Glomerular visceral epithelial cell (primary cell): ENCODE data around the gene SSTR5.

Experiments used
- DNase-seq: peaks from one replicate; pipeline ENCODE4 v3.0.0-alpha.2; 2016; ENCODE audit errors: extremely low spot score

SSTR5 gene

GRCh38 chr16:1102921-1103635 lies 30.5 kb downstream of the SSTR5 start:
- DNase-seq, result peak; percentile 45

- DNase-seq, result no peak
These were observed 31.1 kb downstream of the SSTR5 start for GRCh38 chr16:1103636-1103980.

GRCh38 chr16:1105888-1106620 lies 33.5 kb downstream of the SSTR5 start:
- DNase-seq, result peak; percentile 50

- no peak for DNase-seq
These were observed 34.1 kb downstream of the SSTR5 start for GRCh38 chr16:1106659-1107058.

- no peak for DNase-seq
These were observed 34.6 kb downstream of the SSTR5 start for GRCh38 chr16:1107141-1107540.

GRCh38 chr16:1107731-1108130 lies 35.2 kb downstream of the SSTR5 start:
- no peak for DNase-seq

- no peak for DNase-seq
These were observed 36.0 kb downstream of the SSTR5 start for GRCh38 chr16:1108299-1109252.

GRCh38 chr16:1109648-1110047 lies 37.1 kb downstream of the SSTR5 start:
- DNase-seq, result no peak

GRCh38 chr16:1112506-1113184 lies 40.1 kb downstream of the SSTR5 start:
- no peak for DNase-seq

GRCh38 chr16:1113489-1113888 lies 40.9 kb downstream of the SSTR5 start:
- no peak for DNase-seq

GRCh38 chr16:1113889-1114526 lies 41.5 kb downstream of the SSTR5 start:
- DNase-seq, result no peak

GRCh38 chr16:1116693-1117077 lies 44.1 kb downstream of the SSTR5 start:
- no peak for DNase-seq

- no peak for DNase-seq
These were observed 44.8 kb downstream of the SSTR5 start for GRCh38 chr16:1117176-1117900.

- DNase-seq, result no peak
These were observed 45.4 kb downstream of the SSTR5 start for GRCh38 chr16:1117926-1118325.

- no peak for DNase-seq
These were observed 46.6 kb downstream of the SSTR5 start for GRCh38 chr16:1119129-1119528.

GRCh38 chr16:1119766-1120576 lies 47.4 kb downstream of the SSTR5 start:
- no peak for DNase-seq

- DNase-seq, result no peak
These were observed 48.0 kb downstream of the SSTR5 start for GRCh38 chr16:1120577-1120941.

- DNase-seq, result no peak
These were observed 48.5 kb downstream of the SSTR5 start for GRCh38 chr16:1121009-1121408.

- DNase-seq, result no peak
These were observed 49.3 kb downstream of the SSTR5 start for GRCh38 chr16:1121601-1122397.
